ENCODE data around the gene RPS6KA2. TPM values are rescaled to one million over a fixed set of nuclear protein-coding genes. Genes with fewer than 3 reads are reported as not detected.

RPS6KA2 gene
- total RNA-seq, 4 donors from 2014 or later = 22.7 to 55.9 (median 40.6) TPM

GRCh38 chr6:166459906-166460305 is 167.1 kb downstream of the RPS6KA2 start:
- DNase-seq (ENCODE audit: low spot score in 2 of 2) = no peak
- intact Hi-C loops (cut with DNase I; ENCODE audit: low total_unique reads) = no loop called here
- 87 to 98% methylated on average over 9 to 10 of the region's 10 CpGs for WGBS, 2 donors
- H3K4me3 ChIP-seq (ENCODE audit: low read depth, poor library complexity, severe bottlenecking) = no peak overlapping the region
- TF ChIP-seq POLR2A (IDR thresholded peaks at IDR 0.05) = no peak
- TF ChIP-seq CTCF (IDR thresholded peaks at IDR 0.05) = no peak

- no peak for DNase-seq (ENCODE audit: low spot score in 2 of 2)
- H3K4me3 ChIP-seq (ENCODE audit: low read depth, poor library complexity, severe bottlenecking) = no peak overlapping the region
- intact Hi-C loops (cut with DNase I; ENCODE audit: low total_unique reads) = no loop called here
- 94 to 97% methylated on average over 8 of the region's 8 CpGs for WGBS, 2 donors
- TF ChIP-seq CTCF (IDR thresholded peaks at IDR 0.05) (no peak), POLR2A (IDR thresholded peaks at IDR 0.05) (no peak)
These were observed 167.8 kb downstream of the RPS6KA2 start for GRCh38 chr6:166459272-166459671.

GRCh38 chr6:166456395-166457156 is 170.5 kb downstream of the RPS6KA2 start:
- TF ChIP-seq POLR2A (IDR thresholded peaks at IDR 0.05) (no peak), CTCF (IDR thresholded peaks at IDR 0.05) (no peak)
- H3K4me3 ChIP-seq (ENCODE audit: low read depth, poor library complexity, severe bottlenecking) = no peak overlapping the region
- 71 to 76% methylated on average over 6 of the region's 6 CpGs for WGBS, 2 donors
- no peak for DNase-seq (ENCODE audit: low spot score in 2 of 2)
- intact Hi-C loops (cut with DNase I; ENCODE audit: low total_unique reads) = no loop called here

- no peak overlapping the region for H3K4me3 ChIP-seq (ENCODE audit: low read depth, poor library complexity, severe bottlenecking)
- 95 to 96% methylated on average over 25 of the region's 25 CpGs for WGBS, 2 donors
- TF ChIP-seq POLR2A (IDR thresholded peaks at IDR 0.05) = no peak
- TF ChIP-seq CTCF (IDR thresholded peaks at IDR 0.05) = no peak
- no peak for DNase-seq (ENCODE audit: low spot score in 2 of 2)
- intact Hi-C loops (cut with DNase I; ENCODE audit: low total_unique reads) = no loop called here
These were observed 172.1 kb downstream of the RPS6KA2 start for GRCh38 chr6:166454692-166455515.

- no peak overlapping the region for H3K4me3 ChIP-seq (ENCODE audit: low read depth, poor library complexity, severe bottlenecking)
- TF ChIP-seq POLR2A (IDR thresholded peaks at IDR 0.05) (no peak), CTCF (IDR thresholded peaks at IDR 0.05) (no peak)
- no peak for DNase-seq (ENCODE audit: low spot score in 2 of 2)
- WGBS, 2 donors = 95 to 96% methylated on average over 7 of the region's 7 CpGs
- intact Hi-C loops (cut with DNase I; ENCODE audit: low total_unique reads) = no loop called here
These were observed 173.4 kb downstream of the RPS6KA2 start for GRCh38 chr6:166453651-166454050.
